GM12891 (cell line): Measurements from ENCODE around the gene LONRF2.

Experiments
- POLR2A ChIP-seq: IDR thresholded peaks from 2 replicates; pipeline ENCODE4 v1.6.1; 2011; ENCODE audit warnings: low read depth, low read length, control low read depth
- POLR2AphosphoS5 ChIP-seq: IDR thresholded peaks from 2 replicates; pipeline ENCODE4 v1.6.1; 2011; ENCODE audit warnings: low read depth, low read length, control low read depth
- SPI1 ChIP-seq: IDR thresholded peaks from 2 replicates; pipeline ENCODE4 v1.6.1; 2011; ENCODE audit warnings: low read depth, low read length, control low read depth
- TAF1 ChIP-seq: IDR thresholded peaks from 2 replicates; pipeline ENCODE4 v1.6.1; 2011; ENCODE audit warnings: low read depth, low read length, control low read depth

GRCh38 chr2:100267751-100268150 lies 54.5 kb downstream of the LONRF2 start:
- no peak for TF ChIP-seq POLR2A
- TF ChIP-seq POLR2AphosphoS5, result no peak
- no peak for TF ChIP-seq SPI1
- no peak for TF ChIP-seq TAF1
